ENCODE data around the gene ICAM5.

ICAM5 gene

DNA sequence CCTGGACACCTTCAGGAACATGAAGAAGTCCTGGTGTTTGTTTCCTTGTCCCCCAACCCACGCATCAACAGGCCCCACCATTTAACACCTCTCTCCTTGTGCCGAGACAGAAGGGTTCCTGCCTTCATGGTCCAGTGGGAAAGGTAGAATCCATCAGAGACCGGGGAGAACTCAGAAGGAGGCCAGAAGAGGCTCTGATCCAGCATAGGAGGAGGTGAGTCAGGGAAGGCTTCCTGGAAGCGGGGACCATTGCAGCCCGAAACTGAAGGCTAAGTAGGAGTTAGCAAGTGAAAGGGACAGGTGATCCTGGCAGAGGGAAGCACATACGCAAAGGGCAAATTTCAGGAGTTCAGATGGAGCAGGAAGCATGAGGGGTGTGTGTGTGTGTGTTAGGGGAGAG is 49.2 kb downstream of the ICAM5 start:
- TF ChIP-seq, protein P1, sequence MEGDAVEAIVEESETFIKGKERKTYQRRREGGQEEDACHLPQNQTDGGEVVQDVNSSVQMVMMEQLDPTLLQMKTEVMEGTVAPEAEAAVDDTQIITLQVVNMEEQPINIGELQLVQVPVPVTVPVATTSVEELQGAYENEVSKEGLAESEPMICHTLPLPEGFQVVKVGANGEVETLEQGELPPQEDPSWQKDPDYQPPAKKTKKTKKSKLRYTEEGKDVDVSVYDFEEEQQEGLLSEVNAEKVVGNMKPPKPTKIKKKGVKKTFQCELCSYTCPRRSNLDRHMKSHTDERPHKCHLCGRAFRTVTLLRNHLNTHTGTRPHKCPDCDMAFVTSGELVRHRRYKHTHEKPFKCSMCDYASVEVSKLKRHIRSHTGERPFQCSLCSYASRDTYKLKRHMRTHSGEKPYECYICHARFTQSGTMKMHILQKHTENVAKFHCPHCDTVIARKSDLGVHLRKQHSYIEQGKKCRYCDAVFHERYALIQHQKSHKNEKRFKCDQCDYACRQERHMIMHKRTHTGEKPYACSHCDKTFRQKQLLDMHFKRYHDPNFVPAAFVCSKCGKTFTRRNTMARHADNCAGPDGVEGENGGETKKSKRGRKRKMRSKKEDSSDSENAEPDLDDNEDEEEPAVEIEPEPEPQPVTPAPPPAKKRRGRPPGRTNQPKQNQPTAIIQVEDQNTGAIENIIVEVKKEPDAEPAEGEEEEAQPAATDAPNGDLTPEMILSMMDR (IDR thresholded peaks at IDR 0.05; ENCODE audit: low read depth, low read length) = no peak
- H3K4me3 ChIP-seq (replicated peaks in 1 of 2; ENCODE audit: low read depth in 2 of 2, low read length in 2 of 2) = no peak overlapping the region
- no peak for DNase-seq (ENCODE audit: low read depth in 2 of 2)

DNA sequence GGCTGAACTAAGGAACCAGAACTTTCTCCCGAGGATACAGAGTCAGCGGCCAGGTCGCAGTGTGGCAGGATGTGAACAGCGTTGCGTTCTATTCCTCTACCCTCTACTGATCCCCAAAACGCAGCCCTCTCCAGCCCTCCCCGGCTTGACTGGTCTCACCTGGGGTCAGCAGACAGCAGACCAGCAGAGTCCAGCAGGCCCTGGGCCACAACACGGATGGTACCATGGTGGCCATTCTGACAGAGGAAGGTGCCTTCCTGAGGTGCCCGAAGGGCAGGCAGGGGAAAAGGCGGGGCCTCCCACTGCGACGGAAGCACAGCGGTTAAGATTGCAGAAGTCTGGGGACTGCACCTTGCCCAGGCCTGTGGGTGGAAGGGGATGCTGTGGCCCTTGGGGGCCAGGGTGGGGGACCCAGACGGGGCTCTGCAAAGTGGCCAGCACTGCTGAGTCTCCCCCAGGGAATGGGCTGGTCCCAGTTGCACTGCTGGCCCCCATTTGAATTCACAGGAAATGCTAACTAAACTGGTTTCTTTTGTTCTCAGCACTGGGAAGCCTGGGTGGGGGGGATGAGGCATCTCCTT is 49.7 kb downstream of the ICAM5 start, which contains the start of gene ICAM3:
Gene ICAM3, minus strand, starts transcription at position 245 of the 581 bp plus-strand sequence. Its CDS starts 10 bp downstream, at position 235.
- H3K4me3 ChIP-seq (replicated peaks in 1 of 2; ENCODE audit: low read depth in 2 of 2, low read length in 2 of 2) = no peak within 1 kb of the TSS
- TF ChIP-seq, protein P1 (IDR thresholded peaks at IDR 0.05; ENCODE audit: low read depth, low read length) = no peak
- DNase-seq (ENCODE audit: low read depth in 2 of 2) = no peak

DNA sequence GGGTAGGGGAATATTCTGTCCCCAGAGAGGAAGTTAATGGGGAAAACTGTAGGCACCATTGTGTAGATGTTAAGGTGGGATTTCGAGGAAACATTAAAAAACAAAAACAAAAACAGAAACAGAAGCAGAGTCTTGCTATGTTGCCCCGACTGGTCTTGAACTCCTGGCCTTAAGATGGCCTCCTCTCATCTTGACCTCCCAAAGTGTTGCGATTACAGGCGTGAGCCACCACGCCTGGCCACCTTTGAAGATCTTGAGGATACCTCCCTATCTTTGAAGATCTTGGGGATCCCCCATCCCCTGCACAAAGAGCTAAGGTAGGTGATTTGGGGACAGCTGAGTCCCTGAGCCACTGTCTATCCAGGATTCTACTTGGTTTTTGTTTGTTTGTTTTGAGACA is 50.2 kb downstream of the ICAM5 start:
- H3K4me3 ChIP-seq (replicated peaks in 1 of 2; ENCODE audit: low read depth in 2 of 2, low read length in 2 of 2) = no peak overlapping the region
- TF ChIP-seq, protein P1 (IDR thresholded peaks at IDR 0.05; ENCODE audit: low read depth, low read length) = no peak
- no peak for DNase-seq (ENCODE audit: low read depth in 2 of 2)

DNA sequence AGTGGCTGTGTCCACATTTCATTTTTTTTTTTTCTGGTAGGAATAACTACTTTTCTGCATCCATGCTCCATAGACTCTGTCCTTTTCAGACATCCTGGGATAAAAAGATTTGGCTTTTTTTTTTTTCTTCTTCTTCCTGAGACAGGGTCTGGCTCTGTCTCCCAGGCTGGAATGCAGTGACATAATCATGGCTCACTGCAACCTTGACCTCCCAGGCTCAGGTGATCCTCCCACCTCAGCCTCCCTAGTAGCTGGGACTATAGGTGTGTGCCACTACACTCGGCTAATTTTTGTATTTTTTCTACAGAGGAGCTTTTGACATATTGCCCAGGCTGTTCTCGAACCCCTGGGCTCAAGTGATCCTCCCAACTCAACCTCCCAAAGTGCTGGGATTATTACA is 53.7 kb downstream of the ICAM5 start:
- TF ChIP-seq, protein P1 (IDR thresholded peaks at IDR 0.05; ENCODE audit: low read depth, low read length) = no peak
- H3K4me3 ChIP-seq (replicated peaks in 1 of 2; ENCODE audit: low read depth in 2 of 2, low read length in 2 of 2) = no peak overlapping the region
- DNase-seq (ENCODE audit: low read depth in 2 of 2) = no peak

DNA sequence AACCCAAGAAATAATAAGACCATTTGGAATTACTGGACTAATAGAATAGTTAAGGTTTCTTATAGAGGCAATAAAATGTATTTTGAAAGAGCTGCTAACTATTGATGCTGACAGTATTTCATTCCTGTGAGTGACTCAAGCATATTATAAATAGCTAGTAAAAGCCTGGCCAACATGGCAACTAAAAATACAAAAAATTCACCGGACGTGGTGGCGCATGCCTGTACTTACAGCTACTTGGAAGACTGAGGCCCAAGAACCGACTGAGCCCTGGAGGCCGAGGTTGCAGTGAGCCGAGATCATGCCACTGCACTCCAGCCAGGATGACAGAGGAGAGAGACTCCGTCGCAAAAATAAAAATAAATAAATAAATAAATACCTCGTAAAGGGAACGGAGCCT is 55.0 kb downstream of the ICAM5 start:
- peak in 1 of 2 donors; percentile 9 for DNase-seq (ENCODE audit: low read depth in 2 of 2)
- TF ChIP-seq, protein P1 (IDR thresholded peaks at IDR 0.05; ENCODE audit: low read depth, low read length) = no peak
- no peak overlapping the region for H3K4me3 ChIP-seq (replicated peaks in 1 of 2; ENCODE audit: low read depth in 2 of 2, low read length in 2 of 2)
